Measurements from ENCODE around the gene SND1.

The SND1 gene

DNA sequence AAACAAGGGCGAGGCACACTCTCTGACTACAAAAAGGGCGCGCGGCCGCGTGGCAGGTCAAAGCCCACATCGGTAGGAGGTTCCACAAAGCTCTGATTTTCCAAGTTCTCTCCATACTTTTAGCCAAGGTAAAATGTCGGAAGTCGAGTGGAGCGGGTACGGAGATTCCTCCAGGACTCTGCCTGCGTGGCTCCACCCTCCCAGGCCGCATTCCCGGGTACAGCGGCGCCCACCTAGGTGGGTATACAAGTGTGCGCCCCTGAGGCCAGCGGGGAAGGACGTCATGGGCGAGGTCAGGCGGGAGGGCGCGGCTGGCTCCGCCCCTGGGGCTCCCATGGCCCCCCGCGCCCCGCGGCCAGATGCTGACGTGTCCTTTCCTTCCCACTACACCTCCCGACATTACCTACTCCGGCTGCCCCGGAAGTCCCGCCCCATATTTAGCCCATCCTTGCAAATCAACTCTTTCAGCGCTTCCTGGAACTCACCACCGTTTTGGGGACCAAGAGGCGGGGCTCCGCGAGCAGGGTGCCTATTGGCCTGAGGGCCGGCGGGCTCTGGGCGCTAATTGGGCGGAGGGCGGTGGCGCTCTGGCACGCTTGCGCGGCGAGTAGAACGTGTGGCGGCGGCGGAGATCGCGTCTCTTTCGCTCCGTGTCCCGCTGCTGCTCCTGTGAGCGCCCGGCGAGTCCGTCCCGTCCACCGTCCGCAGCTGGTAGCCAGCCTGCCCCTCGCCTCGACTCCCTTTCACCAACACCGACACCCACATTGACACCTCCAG, at the start of gene SND1:
Gene SND1 (plus strand): TSS at position 639 of the 777 bp plus-strand sequence. CDS start 180 bp downstream, outside the sequence.
- peak; percentile 91 for DNase-seq

GRCh38 chr7:127608446-127608845, 43.5 kb upstream of the SND1 start:
- no peak for DNase-seq

DNA sequence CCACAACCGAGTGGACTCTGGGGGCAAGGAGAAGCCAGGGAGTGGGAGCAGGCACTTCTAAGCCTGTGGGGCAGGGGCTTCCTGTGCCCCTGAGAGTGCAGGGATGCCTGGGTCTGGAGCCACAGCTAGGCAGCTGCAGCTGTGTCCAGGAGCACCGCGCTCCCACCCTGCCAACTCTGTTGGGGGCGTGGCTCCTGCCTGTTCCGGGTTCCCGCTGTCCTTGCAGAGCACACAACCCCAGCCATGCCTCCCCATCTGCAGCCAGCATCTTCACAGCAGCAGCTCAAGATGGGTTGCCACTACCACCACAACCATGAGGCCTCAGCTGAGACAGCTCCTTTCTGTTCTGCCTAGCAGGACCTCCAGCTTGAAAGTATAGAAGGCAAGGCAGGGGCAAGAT, 42.7 kb upstream of the SND1 start:
- no peak for DNase-seq

- no peak for DNase-seq
Measured at GRCh38 chr7:127612263-127612662, 39.7 kb upstream of the SND1 start.

DNA sequence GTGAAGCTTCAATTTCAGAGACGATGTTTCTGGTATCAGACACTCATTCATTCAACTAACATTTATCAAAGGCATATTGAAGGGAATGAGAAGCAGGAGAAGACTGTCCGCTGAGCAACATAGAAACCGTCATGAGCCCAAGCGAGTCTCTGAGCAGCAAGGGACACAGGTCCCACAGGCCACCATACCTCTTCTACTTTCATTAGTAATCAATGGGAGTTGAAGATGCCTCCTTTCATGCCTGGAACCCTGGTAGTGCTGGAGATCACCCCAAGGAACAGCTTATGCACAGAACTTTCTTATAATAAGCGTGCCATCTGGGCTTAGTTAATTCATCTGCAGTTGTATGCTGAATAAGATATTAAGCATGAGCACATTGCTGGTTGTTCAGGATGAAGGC, 35.3 kb upstream of the SND1 start:
- DNase-seq: no peak

GRCh38 chr7:127618042-127618441, 34.0 kb upstream of the SND1 start, which contains the start of gene PAX4:
PAX4 (minus strand) TSS chr7:127618142; CDS start chr7:127615928, 2,214 bp downstream.
- DNase-seq: no peak

DNA sequence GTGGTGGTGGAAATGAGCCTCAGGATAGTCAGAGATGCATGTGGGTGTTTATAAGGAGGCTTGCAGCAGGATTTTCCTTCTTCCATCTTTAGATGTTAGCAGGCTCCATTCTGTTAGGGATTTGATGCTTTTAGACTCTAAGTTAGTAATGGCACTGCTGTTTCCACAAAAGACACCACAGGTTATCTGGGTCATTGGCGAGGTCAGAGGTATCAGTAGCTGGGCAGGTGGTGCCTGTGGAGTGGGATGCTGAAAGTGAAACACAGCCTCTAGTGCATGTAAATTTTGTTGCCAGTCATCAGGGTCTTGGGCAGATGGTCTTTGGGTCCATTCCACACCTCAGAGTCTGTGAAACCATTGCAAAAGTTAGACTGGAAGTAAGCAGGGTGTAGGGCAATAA, 33.2 kb upstream of the SND1 start:
- DNase-seq: no peak

DNA sequence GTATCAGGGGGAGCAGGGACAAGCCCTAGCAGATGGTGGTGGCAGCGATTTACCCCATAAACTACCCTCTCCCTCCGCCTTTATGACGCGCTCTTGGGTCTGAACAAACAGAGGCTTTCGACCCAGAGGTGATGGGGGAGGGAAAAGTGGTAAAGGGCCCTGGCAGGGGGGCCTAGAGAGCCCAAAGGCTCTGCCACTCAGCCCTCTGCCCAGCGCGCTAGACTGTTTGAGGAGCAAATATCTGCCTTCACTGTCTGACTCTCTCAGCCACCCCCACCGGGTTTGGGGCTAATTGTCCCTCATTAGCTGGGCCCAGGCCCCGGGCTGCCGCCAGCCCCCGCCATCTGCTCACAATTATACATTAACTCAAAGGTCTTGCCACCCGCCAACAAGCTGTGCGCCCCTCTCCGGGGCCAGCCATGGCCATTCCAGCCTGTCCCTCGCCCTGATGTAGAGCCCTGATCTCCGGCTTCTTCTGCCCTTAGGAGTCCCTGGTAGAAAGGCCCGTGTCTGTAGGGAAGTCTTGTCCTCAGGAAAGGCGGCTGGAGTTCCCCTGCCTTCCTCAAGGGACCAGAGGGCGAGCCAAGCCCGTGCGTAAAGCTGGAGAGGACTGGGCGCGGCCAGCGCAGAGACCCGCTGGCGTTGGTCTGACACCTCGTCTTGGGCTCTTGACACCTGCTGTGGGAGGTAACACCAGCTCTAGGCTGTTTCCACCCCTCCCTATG, 32.2 kb upstream of the SND1 start:
- no peak for DNase-seq

DNA sequence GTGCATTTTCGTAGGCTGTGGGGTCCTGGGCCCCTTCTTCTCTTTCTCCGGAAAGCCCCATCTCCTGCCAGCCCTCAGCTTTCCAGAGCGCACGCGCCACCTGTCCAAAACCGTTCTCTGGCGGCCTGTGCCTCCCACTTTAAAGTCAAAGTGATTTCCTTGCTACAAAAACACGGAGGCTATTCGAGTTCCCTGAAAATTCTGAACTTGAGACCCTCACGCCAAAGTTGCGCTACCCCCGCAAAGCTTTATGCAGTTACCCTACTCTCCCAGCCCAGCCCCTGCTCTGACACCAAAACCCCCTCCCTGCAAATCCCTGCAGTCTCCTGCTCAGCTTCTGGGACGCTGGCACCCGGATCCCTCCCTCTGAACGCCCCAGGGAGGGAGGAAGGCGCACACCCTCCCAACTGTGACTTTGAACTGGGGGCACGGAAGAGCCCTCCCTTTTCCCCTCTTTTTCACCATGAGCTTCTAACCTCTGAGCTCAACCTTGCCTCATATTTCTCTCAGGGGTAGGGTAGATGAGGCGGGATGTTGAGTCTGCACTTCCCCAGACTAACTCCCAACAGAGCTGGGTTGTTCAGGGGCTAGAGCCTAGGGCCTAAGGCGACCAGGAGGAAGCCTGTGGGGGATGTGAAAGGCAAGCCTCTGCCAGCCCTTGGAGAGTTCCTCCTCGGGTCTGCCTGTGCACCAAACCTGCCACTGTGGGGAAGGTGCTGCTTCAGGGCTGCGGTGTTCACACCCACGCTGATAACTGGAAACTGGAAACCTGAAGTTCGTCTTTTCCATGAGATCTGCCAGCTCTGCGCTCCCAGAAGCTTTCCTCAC, 31.4 kb upstream of the SND1 start:
- no peak for DNase-seq

GRCh38 chr7:127625331-127625730, 26.7 kb upstream of the SND1 start:
- DNase-seq: no peak

- DNase-seq: no peak
Measured at GRCh38 chr7:127628445-127628844, 23.5 kb upstream of the SND1 start.

DNA sequence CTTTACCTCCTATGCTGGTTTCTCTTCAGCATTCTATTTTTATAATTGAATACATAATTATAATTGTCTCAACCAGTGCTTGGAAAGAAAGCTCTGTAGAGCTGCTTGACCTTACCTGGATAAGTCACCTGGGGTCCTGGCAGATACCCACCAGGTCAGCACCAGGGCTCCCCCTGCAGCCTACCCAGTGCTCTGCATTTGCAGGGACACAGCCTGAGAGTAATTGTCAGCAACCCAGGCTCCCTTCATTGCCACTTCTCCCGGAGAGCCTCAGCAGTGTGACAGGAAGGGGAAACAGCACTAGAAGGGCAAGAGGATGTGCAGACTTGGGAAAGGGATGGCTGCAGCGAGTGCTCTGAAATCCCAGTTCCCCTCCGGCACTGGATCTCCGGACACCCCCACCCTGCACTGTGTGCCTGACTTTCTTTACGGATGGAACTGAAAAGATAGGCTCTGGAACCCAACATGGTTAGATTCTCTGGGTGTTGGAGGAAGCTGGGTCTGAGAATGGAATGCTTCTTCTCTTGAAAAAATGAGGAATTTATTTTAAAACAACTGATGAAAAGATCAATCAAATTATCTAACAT, 22.6 kb upstream of the SND1 start:
- DNase-seq: no peak

GRCh38 chr7:127632276-127632910, 19.6 kb upstream of the SND1 start:
- DNase-seq: peak; percentile 13

- DNase-seq: no peak
Measured at GRCh38 chr7:127635659-127636285, 16.2 kb upstream of the SND1 start.

GRCh38 chr7:127638197-127638596, 13.8 kb upstream of the SND1 start:
- no peak for DNase-seq

DNA sequence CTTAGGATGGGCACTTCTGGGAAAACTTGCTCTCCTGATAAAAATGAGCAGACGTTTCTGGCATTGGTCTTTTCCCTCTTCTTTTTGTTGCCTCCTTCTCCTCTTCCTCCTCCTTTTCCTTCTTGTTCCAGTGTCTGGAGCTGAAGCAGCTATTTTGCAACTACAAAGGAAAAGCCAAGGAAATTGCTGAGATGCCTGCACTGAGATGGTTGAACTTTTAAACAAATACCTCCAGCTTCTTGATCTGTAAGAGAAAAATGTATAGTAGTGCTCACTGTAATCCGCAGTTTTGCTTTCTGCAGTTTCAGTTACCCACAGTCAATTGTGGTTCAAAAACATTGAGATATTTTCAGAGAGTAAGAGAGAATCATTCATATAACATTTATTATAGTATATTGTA, 7.5 kb upstream of the SND1 start:
- DNase-seq: no peak

- DNase-seq: no peak
Measured at GRCh38 chr7:127647636-127648035, 4.4 kb upstream of the SND1 start.

- DNase-seq: no peak
Measured at GRCh38 chr7:127648986-127649385, 3.0 kb upstream of the SND1 start.

GRCh38 chr7:127650847-127651555, 993 bp upstream of the SND1 start:
- DNase-seq: no peak

- no peak for DNase-seq
Measured at GRCh38 chr7:127652333-127653248, 597 bp downstream of the SND1 start.

All from T1000 (cell line).